WI38 (cell line): ENCODE data around the gene CARD14.

ENCODE experiments used
- H3K4me3 ChIP-seq: 2 replicates; pipeline ENCODE4 v1.5.1; 2011; ENCODE audit warnings: low read depth, mild to moderate bottlenecking, control low read depth, low read length
- CTCF ChIP-seq: IDR thresholded peaks from 2 replicates; pipeline ENCODE4 v1.5.1; 2012; ENCODE audit warnings: low read depth, mild to moderate bottlenecking, control low read depth, low read length

Gene CARD14

DNA sequence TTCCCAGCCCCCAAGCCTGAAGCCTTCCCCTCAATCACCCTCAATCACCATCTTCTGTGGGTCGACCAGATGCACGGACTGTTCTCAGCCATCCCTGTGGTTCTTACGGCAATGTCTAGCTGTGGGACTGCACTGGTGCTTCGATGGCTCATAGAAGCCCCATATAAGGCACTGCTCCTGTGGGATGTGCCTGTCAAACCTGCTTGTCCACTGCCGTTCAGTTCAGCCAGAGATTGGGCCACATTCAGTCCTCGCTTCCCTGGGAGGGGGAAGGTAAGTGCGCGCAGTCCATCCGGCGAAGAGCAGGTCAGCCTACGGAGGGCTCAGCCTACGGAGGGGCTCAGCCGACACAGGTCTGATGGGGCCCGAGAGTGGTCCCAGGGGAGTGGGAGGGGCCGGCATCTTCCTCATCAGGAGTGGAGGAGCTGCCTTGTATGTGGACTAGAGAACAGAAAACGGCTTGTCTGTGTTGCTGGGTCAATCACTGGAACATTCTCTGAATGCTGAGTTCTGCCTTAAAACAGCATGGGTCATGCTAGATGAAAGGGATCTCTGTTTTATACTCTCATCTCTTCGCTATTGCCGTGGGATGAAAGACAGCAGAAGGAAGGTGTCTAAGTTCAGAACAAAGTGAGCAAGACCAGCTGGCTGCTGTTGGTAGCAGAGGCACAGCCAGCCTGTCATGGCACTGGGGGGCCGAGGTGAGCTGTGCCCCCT lies at the start of gene CARD14:
Gene CARD14, plus strand, starts transcription at position 247 of the 717 bp plus-strand sequence. CDS start 11,409 bp downstream, outside the sequence.
- H3K4me3 ChIP-seq, result no peak within 1 kb of the TSS
- no peak for TF ChIP-seq CTCF

DNA sequence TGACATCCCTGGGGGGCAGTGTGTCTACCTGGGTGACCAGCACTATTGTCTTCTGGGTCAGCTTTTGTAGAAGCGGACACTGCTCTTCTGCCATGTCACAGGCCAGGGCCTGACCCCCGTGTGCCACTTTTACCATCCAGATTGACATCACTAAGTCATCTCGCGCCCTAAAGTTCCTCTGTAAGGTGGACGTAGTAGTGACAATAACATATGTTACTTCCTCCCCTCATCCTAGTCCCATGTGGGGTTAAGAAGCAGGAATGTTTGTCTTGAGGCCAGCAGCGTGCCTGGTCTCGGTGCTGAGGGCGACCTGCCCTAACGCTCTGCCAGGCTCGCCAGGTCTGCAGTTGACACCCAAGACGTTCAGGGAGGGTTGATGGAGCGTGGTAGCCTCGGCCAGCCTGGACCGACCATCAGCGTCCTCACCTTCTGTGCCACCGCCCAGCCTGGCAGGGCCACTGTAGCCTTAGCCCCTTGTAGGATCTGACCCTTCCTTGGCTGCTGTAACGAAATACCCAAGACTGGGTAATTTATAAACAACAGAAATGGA lies 47.7 kb upstream of the CARD14 start:
- TF ChIP-seq CTCF, result no peak
- no peak overlapping the region for H3K4me3 ChIP-seq

GRCh38 chr17:80122926-80123505 lies 46.8 kb upstream of the CARD14 start:
- no peak overlapping the region for H3K4me3 ChIP-seq
- TF ChIP-seq CTCF, result no peak

- TF ChIP-seq CTCF, result no peak
- H3K4me3 ChIP-seq, result no peak overlapping the region
Measured at GRCh38 chr17:80123791-80124190, 46.0 kb upstream of the CARD14 start.

DNA sequence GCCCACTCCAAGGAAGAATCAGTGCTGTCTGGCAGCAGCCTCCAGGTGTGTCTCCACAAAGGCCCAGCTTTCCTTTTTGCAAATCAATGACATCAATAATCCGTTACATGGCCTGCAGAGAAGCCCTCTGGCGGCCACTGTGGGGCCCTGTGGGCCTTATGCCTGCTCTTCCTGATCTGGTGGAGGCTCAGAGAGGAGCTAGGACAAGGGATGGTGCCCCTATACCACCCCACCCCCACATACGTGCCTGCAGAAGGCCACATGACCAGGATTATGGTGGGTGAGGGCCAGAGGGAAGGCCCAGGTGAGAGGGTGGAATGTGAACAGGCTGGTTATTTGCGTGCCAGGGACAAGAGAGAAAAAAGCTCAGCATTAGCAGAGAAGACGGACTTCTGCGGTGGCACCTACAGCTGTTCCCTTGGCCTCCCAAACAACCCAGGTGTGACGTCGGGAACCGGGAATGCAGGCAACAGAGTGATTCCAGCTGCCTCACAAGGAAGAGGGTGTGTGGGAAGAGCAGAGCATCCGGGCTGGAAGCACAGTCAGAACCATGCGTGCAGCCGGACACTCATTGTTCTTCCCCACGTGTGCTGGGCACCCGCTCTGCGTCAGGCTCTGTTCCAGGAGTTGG lies 45.4 kb upstream of the CARD14 start:
- peak; percentile 33 for TF ChIP-seq CTCF
- H3K4me3 ChIP-seq, result no peak overlapping the region

- no peak for TF ChIP-seq CTCF
- no peak overlapping the region for H3K4me3 ChIP-seq
Measured at GRCh38 chr17:80125656-80126448, 44.0 kb upstream of the CARD14 start.
